ENCODE measurements around the gene FGF7.

- TF ChIP-seq CTCF (IDR thresholded peaks at IDR 0.05) (no peak), POLR2A (IDR thresholded peaks at IDR 0.05) (no peak)
Observed at GRCh38 chr15:49435174-49435573, 12.1 kb downstream of the FGF7 start.
